Heart left ventricle (tissue), 16 donors: Measurements from ENCODE around the gene SCN1A. TPM values are rescaled to one million over a fixed set of nuclear protein-coding genes. Genes with fewer than 3 reads are reported as not detected.
A peak's percentile ranks its signal among the peaks of the same experiment; 100 is the strongest.

Experiments used
- ATAC-seq, 4 donors: fragments of 200-7000 bp; cut with Tn5 transposase; one replicate each; pipeline ENCODE4 v1.9.1; 2020 to 2022; ENCODE audit warnings: moderate library complexity in 4 of 4, mild to moderate bottlenecking in 3 of 4, moderate number of reproducible peaks in 1 of 4
- DNase-seq, 5 donors: peaks; one replicate each; pipeline ENCODE4 v3.0.0-alpha.2; 2020
- H3K27ac ChIP-seq, 12 donors: fragments of 200-600 bp; sonication (generic) in 4 of 12; one replicate each; pipeline versions ENCODE4 v1.5.0 to v1.8.0; 2016 to 2022; ENCODE audit warnings: mild to moderate bottlenecking in 2 of 12
- H3K27me3 ChIP-seq, 9 donors: fragments of 200-600 bp; sonication (generic) in 2 of 9; one replicate each; pipeline versions ENCODE4 v1.5.1 to v1.8.0; 2016 to 2022; ENCODE audit warnings: mild to moderate bottlenecking in 3 of 9
- H3K36me3 ChIP-seq, 9 donors: fragments of 200-600 bp; sonication (generic) in 2 of 9; one replicate each; pipeline versions ENCODE4 v1.5.0 to v1.8.0; 2018 to 2022; ENCODE audit warnings: mild to moderate bottlenecking in 2 of 9
- H3K4me1 ChIP-seq, 12 donors: fragments of 200-600 bp; sonication (generic) in 4 of 12; one replicate each; pipeline versions ENCODE4 v1.5.0 to v1.8.0; 2016 to 2022; ENCODE audit warnings: mild to moderate bottlenecking in 3 of 12
- H3K4me3 ChIP-seq, 12 donors: fragments of 200-600 bp; sonication (generic) in 4 of 12; one replicate each; pipeline versions ENCODE4 v1.5.0 to v1.8.0; 2017 to 2022; ENCODE audit warnings: mild to moderate bottlenecking in 9 of 12, moderate library complexity in 4 of 12
- H3K9me3 ChIP-seq, 12 donors: fragments of 200-600 bp; sonication (generic) in 4 of 12; one replicate each; pipeline versions ENCODE4 v1.5.0 to v1.8.0; 2016 to 2022; ENCODE audit warnings: mild to moderate bottlenecking in 1 of 12
- POLR2A ChIP-seq, 2 donors: fragments of 450-650 bp; IDR thresholded peaks; one replicate each; pipeline ENCODE4 v1.6.1; 2017; ENCODE audit warnings: antibody characterized with exemption in 2 of 2, mild to moderate bottlenecking in 2 of 2, moderate library complexity in 2 of 2
- WGBS, 4 donors: extraction: QIAGEN DNeasy Blood & Tissue Kit in 2 of 4; methylation state at CpG; one replicate each; pipeline versions ENCODE4 v1.1.5 to v1.1.7; 2013 to 2018; 5-methylcytosine and 5-hydroxymethylcytosine counted together
- intact Hi-C, 10 donors: fragments of 100-400 bp; cut with DNase I; formaldehyde crosslinking; loops; one replicate each; pipeline versions ENCODE4 v1.11.1 to v1.14.2; 2022
- polyA plus RNA-seq, 2 donors: library from polyadenylated mRNA; stranded (reverse); fragments of 200-250 nt; gene quantifications; one replicate each; pipeline ENCODE4 v1.2.3, GENCODE V29; 2013
- total RNA-seq, 9 donors: library from RNA; depleted of rRNA in 2 of 9; stranded (reverse); fragments of >200 nt in 2 of 9; fragmentation: NEBNext Ultra II Directional in 3 of 9; extraction: Animal tissue kit (Norgen Biotek cat#: 25700) in 3 of 9; gene quantifications; one replicate each; pipeline versions ENCODE4 v1.1.0 to v1.2.4, GENCODE V29; 2016 to 2023
- TF ChIP-seq, protein P1 (sequence below), 12 donors: fragments of 200-600 bp; sonication (generic) in 4 of 12; IDR thresholded peaks; one replicate each; pipeline versions ENCODE4 v1.5.0 to v1.8.0; 2018 to 2022; ENCODE audit warnings: antibody characterized with exemption in 12 of 12, mild to moderate bottlenecking in 5 of 12
- donor health status: ischemic (EF 13 %, LVEDD 7.1; RV severe dilation, severe dysfunction).
- donor health status: healthy with polysubstance abuse.
- donor health status: DM: no; HTN: yes; CAD: no.
- donor health status: DM: no; HTN: no; CAD: no.
- donor health status: ischemic (EF 25% LVEDD 6.9; RV normal size, moderate dysfunction).
- donor health status: ischemic (EF 25% LVEDD 5.7; RV mildly dilated, moderate dysfunction).
- donor health status: healthy.
- donor health status: DM: yes; HTN: yes; CAD: no.
- donor health status: ischemic (EF 35%, LVEDD 5.7; RV mildly dilated, moderate dysfunction).
- donor health status: nonischemic (EF 11% LVEDD 7.7; RV severe dilation, severe dysfunction).
- donor health status: DM: yes; HTN: yes; CAD: no.
- donor health status: PGD.
- donor health status: ischemic (EF 29% LVEDD 5.4; RV normal size, mild dysfunction).
- donor health status: nonischemic (EF 23%, LVEDD 6.1; RV moderate dilation, normal function).

The SCN1A gene
- total and polyA plus RNA-seq, 11 donors: 0.05 to 1.3 (median 0.32) TPM; not detected in 3

DNA sequence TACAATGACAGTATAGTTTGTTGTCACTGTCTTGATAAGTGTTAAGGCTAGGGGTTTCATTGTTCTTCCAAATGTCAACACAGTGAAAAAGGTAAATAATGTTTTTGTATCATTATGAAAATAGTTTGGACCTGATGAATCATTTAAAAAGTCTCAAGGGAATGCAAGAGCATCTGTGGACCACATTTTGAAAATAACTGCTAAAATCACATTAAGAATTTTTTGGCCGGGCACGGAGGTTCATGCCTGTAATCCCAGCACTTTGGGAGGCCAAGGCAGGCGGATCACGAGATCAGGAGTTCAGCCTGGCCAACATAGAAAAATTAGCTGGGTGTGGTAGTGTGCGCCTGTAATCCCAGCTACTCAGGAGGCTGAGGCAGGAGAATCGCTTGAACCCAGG, 10.3 kb downstream of the SCN1A start:
- no peak overlapping the region for H3K27ac ChIP-seq
- H3K9me3 ChIP-seq: no peaks in the 10 kb centered on the region
- WGBS, 4 donors: 78 to 90% (median 82%) methylated on average over 6 of the region's 6 CpGs
- no peak for ATAC-seq
- TF ChIP-seq, protein P1, sequence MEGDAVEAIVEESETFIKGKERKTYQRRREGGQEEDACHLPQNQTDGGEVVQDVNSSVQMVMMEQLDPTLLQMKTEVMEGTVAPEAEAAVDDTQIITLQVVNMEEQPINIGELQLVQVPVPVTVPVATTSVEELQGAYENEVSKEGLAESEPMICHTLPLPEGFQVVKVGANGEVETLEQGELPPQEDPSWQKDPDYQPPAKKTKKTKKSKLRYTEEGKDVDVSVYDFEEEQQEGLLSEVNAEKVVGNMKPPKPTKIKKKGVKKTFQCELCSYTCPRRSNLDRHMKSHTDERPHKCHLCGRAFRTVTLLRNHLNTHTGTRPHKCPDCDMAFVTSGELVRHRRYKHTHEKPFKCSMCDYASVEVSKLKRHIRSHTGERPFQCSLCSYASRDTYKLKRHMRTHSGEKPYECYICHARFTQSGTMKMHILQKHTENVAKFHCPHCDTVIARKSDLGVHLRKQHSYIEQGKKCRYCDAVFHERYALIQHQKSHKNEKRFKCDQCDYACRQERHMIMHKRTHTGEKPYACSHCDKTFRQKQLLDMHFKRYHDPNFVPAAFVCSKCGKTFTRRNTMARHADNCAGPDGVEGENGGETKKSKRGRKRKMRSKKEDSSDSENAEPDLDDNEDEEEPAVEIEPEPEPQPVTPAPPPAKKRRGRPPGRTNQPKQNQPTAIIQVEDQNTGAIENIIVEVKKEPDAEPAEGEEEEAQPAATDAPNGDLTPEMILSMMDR (IDR thresholded peaks at IDR 0.05): no peak
- no peak for TF ChIP-seq POLR2A (IDR thresholded peaks at IDR 0.05)
- H3K4me1 ChIP-seq: no peaks in the 10 kb centered on the region
- DNase-seq: no peak
- H3K27me3 ChIP-seq: no peaks in the 10 kb centered on the region
- no peak overlapping the region for H3K4me3 ChIP-seq
- intact Hi-C loops: no loop called here
- H3K36me3 ChIP-seq: no peaks in the 10 kb centered on the region

DNA sequence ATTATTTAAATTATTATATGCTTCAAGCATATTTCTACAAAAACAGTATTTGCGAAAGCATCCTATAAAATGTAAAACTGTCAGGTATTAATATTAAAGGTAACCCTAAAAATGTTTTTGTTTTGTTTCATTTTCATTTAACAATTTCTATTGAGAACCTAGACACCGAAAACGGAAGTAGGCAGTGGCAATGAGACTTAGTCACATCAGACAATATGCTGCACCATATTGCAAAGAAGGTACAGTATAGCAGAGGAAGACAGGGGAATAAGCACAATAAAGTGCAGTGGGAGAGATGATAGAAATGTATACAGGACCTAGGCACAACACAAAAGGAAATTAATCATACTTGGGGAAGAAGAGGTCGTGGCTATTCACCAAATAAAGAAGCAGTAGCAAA, 12.2 kb downstream of the SCN1A start:
- 77 to 83% (median 79%) methylated on average over 4 of the region's 4 CpGs for WGBS, 4 donors
- no peaks in the 10 kb centered on the region for H3K27me3 ChIP-seq
- no peaks in the 10 kb centered on the region for H3K4me1 ChIP-seq
- ATAC-seq: no peak
- H3K4me3 ChIP-seq: no peak overlapping the region
- peaks cover 0 to 8% (median 0%) of the 10 kb centered on the region in 12 donors for H3K9me3 ChIP-seq
- H3K27ac ChIP-seq: no peak overlapping the region
- no peaks in the 10 kb centered on the region for H3K36me3 ChIP-seq
- DNase-seq: no peak
- intact Hi-C loops: no loop called here
- no peak for TF ChIP-seq POLR2A (IDR thresholded peaks at IDR 0.05)
- TF ChIP-seq, protein P1 (IDR thresholded peaks at IDR 0.05): no peak

DNA sequence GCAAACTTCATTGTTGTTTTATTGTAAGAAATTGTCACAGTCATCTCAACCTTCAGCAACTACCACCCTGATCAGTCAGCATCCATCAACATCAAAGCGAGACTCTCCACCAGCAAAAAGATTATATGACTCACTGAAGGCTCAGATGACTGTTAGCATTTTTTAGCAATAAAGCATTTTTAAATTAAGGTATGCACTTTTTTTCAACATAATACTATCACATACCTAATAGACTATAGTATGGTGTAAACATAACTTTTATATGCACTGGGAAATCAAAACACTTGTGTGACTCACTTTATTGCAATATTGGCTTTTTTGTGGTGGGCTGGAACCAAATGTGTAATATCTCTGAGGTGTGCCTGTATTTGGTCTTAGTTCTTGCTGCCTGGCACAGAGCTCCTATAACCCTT, 15.6 kb downstream of the SCN1A start:
- H3K27ac ChIP-seq: no peak overlapping the region
- H3K4me1 ChIP-seq: no peaks in the 10 kb centered on the region
- DNase-seq (no peak), ATAC-seq (no peak)
- H3K4me3 ChIP-seq: no peak overlapping the region
- H3K36me3 ChIP-seq: no peaks in the 10 kb centered on the region
- WGBS, 4 donors: 92 to 96% (median 96%) methylated on average over 1 of the region's 1 CpG
- intact Hi-C loops: loop anchor here in 1 of 10 donors (5.0 kb wide), 1 partner anchor 345 kb away; no protein-coding TSS in a partner anchor
- no peaks in the 10 kb centered on the region for H3K27me3 ChIP-seq
- H3K9me3 ChIP-seq: peaks cover 0 to 10% (median 0%) of the 10 kb centered on the region in 12 donors
- TF ChIP-seq, protein P1 (IDR thresholded peaks at IDR 0.05): no peak
- TF ChIP-seq POLR2A (IDR thresholded peaks at IDR 0.05): no peak

DNA sequence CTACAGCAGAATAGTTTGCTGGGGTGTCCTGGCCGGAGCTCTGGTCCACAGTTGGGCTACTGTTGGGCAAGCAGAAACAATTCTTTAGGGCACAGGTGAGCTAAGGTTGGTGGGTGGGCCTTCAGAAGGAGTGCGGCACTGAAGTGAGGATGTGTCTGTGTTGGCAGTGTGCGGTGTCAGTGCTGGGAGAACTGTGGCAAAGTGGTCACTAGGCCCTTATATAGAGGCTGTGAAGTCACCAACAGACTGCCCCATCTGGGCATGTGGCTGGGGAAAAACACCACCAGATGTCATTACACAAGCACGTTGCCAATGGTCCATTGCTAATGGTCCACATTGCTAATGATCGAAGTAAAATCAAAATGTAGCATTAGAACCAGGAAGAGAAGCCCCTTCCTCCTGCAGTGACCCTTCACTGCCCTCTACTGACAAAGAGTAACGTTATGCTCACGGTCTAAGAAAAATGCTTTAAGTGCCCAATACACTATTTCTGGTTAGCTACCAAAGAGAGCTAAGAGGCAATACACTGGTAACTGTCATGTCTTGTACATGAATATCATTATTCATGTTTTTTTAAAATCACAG, 21.3 kb downstream of the SCN1A start:
- Histone ChIP-seq H3K4me3 (no peak overlapping the region), H3K36me3 (no peaks in the 10 kb centered on the region), H3K9me3 (peaks cover 0 to 10% (median 0%) of the 10 kb centered on the region in 12 donors), H3K27me3 (no peaks in the 10 kb centered on the region), H3K27ac (no peak overlapping the region), H3K4me1 (no peaks in the 10 kb centered on the region)
- no peak for DNase-seq
- 48 to 55% (median 49%) methylated on average over 7 of the region's 7 CpGs for WGBS, 4 donors
- no peak for ATAC-seq
- intact Hi-C loops: no loop called here
- no peak for TF ChIP-seq POLR2A (IDR thresholded peaks at IDR 0.05)
- TF ChIP-seq, protein P1 (IDR thresholded peaks at IDR 0.05): peak in 3 of 12 donors; percentile 11 to 36 (median 18)
